Activated CD4-positive, alpha-beta memory T cell treated with anti-CD3 and anti-CD28 coated beads for 36 hours (primary cell): ENCODE measurements around the gene GAR1. TPM values are rescaled to one million over a fixed set of nuclear protein-coding genes. Genes with fewer than 3 reads are reported as not detected.

Experiments
- total RNA-seq, 2 experiments: library from RNA; stranded (reverse); gene quantifications; one replicate each; pipeline ENCODE4 v1.2.3, GENCODE V29; 2021

Gene GAR1
- total RNA-seq, 2 experiments from 2014 or later = 30.5 to 32.8 TPM

Other genes with a start within 250 kb of the GAR1 start
- gene CASP6, start 112.3 kb upstream of the GAR1 start, total RNA-seq = 10 to 100 TPM; 18.4 to 29.9 TPM
- 10 to 100 TPM; 17.9 to 21.6 TPM for gene PLA2G12A, start 85.7 kb upstream of the GAR1 start, total RNA-seq
- under 1 TPM in 1 of 2 experiments, not detected in 1; 0.46 TPM for gene CFI, start 13.8 kb upstream of the GAR1 start, total RNA-seq
- gene RRH, start 12.2 kb downstream of the GAR1 start, total RNA-seq = under 1 TPM; 0.14 to 0.19 TPM
- under 1 TPM; 0.10 to 0.14 TPM for gene LRIT3, start 32.3 kb downstream of the GAR1 start, total RNA-seq
- gene EGF, start 97.1 kb downstream of the GAR1 start, total RNA-seq = not detected